SK-N-SH (cell line): ENCODE measurements around the gene CCDC78.

Source experiments
- CTCF ChIP-seq: fragments of 200-600 bp; sonication (generic); IDR thresholded peaks from 2 replicates; pipeline ENCODE4 v1.6.1; 2017; ENCODE audit warnings: antibody characterized with exemption, mild to moderate bottlenecking, moderate library complexity
- EZH2phosphoT487 ChIP-seq: fragments of 200-600 bp; sonication (generic); IDR thresholded peaks from 2 replicates; pipeline ENCODE4 v1.6.1; 2017; ENCODE audit warnings: low read depth, mixed run types, mild to moderate bottlenecking, antibody characterized with exemption, moderate library complexity, borderline replicate concordance
- MEF2A ChIP-seq: IDR thresholded peaks from 2 replicates; pipeline ENCODE4 v1.4.0; 2012; ENCODE audit warnings: low read depth, borderline replicate concordance
- PBX3 ChIP-seq: IDR thresholded peaks from 2 replicates; pipeline ENCODE4; 2012
- POLR2AphosphoS5 ChIP-seq: IDR thresholded peaks from 2 replicates; pipeline ENCODE4 v1.6.1; 2012; ENCODE audit warnings: low read depth, low read length
- RAD21 ChIP-seq: IDR thresholded peaks from 2 replicates; pipeline ENCODE4 v1.6.1; 2012; ENCODE audit warnings: mild to moderate bottlenecking, low read length
- TAF1 ChIP-seq: IDR thresholded peaks from 2 replicates; pipeline ENCODE4 v1.6.1; 2012; ENCODE audit warnings: low read depth, mild to moderate bottlenecking, low read length, moderate library complexity, borderline replicate concordance
- USF2 ChIP-seq: fragments of 150-350 bp; IDR thresholded peaks from 2 replicates; pipeline ENCODE4 v1.6.1; 2017; ENCODE audit warnings: antibody characterized with exemption, low read length, low read depth, borderline replicate concordance

- TF ChIP-seq TAF1 (no peak), RAD21 (no peak), MEF2A (no peak), USF2 (no peak), POLR2AphosphoS5 (no peak), CTCF (no peak), EZH2phosphoT487 (no peak), PBX3 (no peak)
Measured at GRCh38 chr16:700684-701584, 25.3 kb downstream of the CCDC78 start.
